OCI-M1 (cell line): ENCODE data around the gene SLC25A1.
"Not testable (repeated sequence)": the region's sequence is repeated elsewhere in the genome, so short reads cannot be mapped to it uniquely, and the experiment has no call there.

Source experiments
- DNase-seq: peaks from one replicate; lab custom pipeline; 2025; lab: John Stamatoyannopoulos, UW

The SLC25A1 gene

GRCh38 chr22:19204640-19205039, 26.1 kb upstream of the SLC25A1 start:
- no peak for DNase-seq

GRCh38 chr22:19203834-19204233, 25.3 kb upstream of the SLC25A1 start:
- DNase-seq = no peak

- not testable (repeated sequence) for DNase-seq
These were observed 24.3 kb upstream of the SLC25A1 start for GRCh38 chr22:19202799-19203186.

- no peak for DNase-seq
These were observed 23.6 kb upstream of the SLC25A1 start for GRCh38 chr22:19201869-19202798.

- no peak for DNase-seq
These were observed 22.8 kb upstream of the SLC25A1 start for GRCh38 chr22:19201130-19201868.

- no peak for DNase-seq
These were observed 20.9 kb upstream of the SLC25A1 start for GRCh38 chr22:19199479-19199878.

- no peak for DNase-seq
These were observed 19.7 kb upstream of the SLC25A1 start for GRCh38 chr22:19197997-19198865.

GRCh38 chr22:19196841-19197612, 18.5 kb upstream of the SLC25A1 start:
- DNase-seq = no peak

- DNase-seq = no peak
These were observed 17.5 kb upstream of the SLC25A1 start for GRCh38 chr22:19195796-19196731.

GRCh38 chr22:19194766-19195536, 16.4 kb upstream of the SLC25A1 start:
- DNase-seq = no peak

- no peak for DNase-seq
These were observed 15.3 kb upstream of the SLC25A1 start for GRCh38 chr22:19193879-19194278.

- no peak for DNase-seq
These were observed 9.4 kb upstream of the SLC25A1 start for GRCh38 chr22:19187716-19188563.

GRCh38 chr22:19184276-19184997, 5.9 kb upstream of the SLC25A1 start:
- DNase-seq = no peak

- DNase-seq = no peak
These were observed 4.7 kb upstream of the SLC25A1 start for GRCh38 chr22:19183216-19183615.

GRCh38 chr22:19182472-19183157, 4.1 kb upstream of the SLC25A1 start:
- DNase-seq = no peak

- peak; percentile 25 for DNase-seq
These were observed 3.4 kb upstream of the SLC25A1 start for GRCh38 chr22:19181786-19182471.
